Uterus (tissue), 2 donors: ENCODE measurements around the gene GRXCR1.

Experiments used
- POLR2A ChIP-seq, 2 donors: fragments of 450-650 bp; IDR thresholded peaks; one replicate each; pipeline ENCODE4 v1.6.1; 2016; ENCODE audit warnings: antibody characterized with exemption in 2 of 2, mild to moderate bottlenecking in 1 of 2, moderate library complexity in 1 of 2
- TF ChIP-seq, protein P1 (sequence below), 4 experiments: fragments of 200-600 bp in 2 of 4; fragments of 450-650 bp in 2 of 4; sonication (generic) in 2 of 4; IDR thresholded peaks; one replicate each; pipeline ENCODE4 v1.5.1; 2016 to 2019; ENCODE audit warnings: antibody characterized with exemption in 4 of 4, mild to moderate bottlenecking in 2 of 4, moderate library complexity in 1 of 4

DNA sequence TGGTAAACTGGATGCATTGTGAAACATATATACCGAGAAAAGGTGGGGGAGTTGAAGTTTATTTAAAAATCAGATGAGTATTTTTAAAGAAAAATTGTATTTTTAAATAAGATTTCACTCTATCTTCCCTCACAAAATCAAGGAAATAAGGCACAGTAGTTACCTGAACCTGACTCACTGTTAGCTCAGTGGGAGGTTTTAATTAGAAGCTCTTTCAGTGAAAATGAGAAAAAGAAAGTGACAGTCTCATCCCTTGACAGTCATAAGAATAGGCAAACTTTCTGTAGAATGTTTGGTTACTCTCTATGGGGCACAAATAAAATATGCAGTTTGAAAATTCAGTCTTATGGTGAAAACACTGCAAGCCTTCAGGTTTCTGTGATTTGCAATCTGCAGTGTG lies 49.7 kb downstream of the GRXCR1 start:
- TF ChIP-seq, protein P1, sequence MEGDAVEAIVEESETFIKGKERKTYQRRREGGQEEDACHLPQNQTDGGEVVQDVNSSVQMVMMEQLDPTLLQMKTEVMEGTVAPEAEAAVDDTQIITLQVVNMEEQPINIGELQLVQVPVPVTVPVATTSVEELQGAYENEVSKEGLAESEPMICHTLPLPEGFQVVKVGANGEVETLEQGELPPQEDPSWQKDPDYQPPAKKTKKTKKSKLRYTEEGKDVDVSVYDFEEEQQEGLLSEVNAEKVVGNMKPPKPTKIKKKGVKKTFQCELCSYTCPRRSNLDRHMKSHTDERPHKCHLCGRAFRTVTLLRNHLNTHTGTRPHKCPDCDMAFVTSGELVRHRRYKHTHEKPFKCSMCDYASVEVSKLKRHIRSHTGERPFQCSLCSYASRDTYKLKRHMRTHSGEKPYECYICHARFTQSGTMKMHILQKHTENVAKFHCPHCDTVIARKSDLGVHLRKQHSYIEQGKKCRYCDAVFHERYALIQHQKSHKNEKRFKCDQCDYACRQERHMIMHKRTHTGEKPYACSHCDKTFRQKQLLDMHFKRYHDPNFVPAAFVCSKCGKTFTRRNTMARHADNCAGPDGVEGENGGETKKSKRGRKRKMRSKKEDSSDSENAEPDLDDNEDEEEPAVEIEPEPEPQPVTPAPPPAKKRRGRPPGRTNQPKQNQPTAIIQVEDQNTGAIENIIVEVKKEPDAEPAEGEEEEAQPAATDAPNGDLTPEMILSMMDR (IDR thresholded peaks at IDR 0.05): no peak
- TF ChIP-seq POLR2A (IDR thresholded peaks at IDR 0.05): no peak
